HL-60 (cell line): Measurements from ENCODE around the gene RPS14.

Experiments used
- DNase-seq, 2 experiments: peaks; one replicate each; pipeline ENCODE4 v3.0.0-alpha.2; 2010 to 2020; ENCODE audit warnings: low read depth in 1 of 2, low spot score in 1 of 2
- H3K27ac ChIP-seq: fragments of 250-450 bp; sonication (Bioruptor Pico); replicated peaks from 2 replicates; pipeline ENCODE4 v1.5.1; 2020; ENCODE audit warnings: mild to moderate bottlenecking, moderate library complexity
- H3K27me3 ChIP-seq: fragments of 250-450 bp; sonication (Bioruptor Pico); 2 replicates; pipeline ENCODE4 v1.5.1; 2021; ENCODE audit warnings: mild to moderate bottlenecking, moderate library complexity; ENCODE audit not compliant: insufficient read depth, poor library complexity, severe bottlenecking
- H3K4me3 ChIP-seq: replicated peaks from 2 replicates; pipeline ENCODE4 v1.5.1; 2011; ENCODE audit warnings: mild to moderate bottlenecking, control low read depth, low read length; ENCODE audit not compliant: insufficient read depth
- GABPA ChIP-seq: IDR thresholded peaks from 2 replicates; pipeline ENCODE4 v1.6.1; 2012; ENCODE audit warnings: low read depth
- POLR2AphosphoS5 ChIP-seq: IDR thresholded peaks from 2 replicates; pipeline ENCODE4 v1.6.1; 2012; ENCODE audit warnings: low read depth
- SPI1 ChIP-seq: IDR thresholded peaks from 2 replicates; pipeline ENCODE4 v1.6.1; 2012; ENCODE audit warnings: low read depth, mild to moderate bottlenecking, borderline replicate concordance
- TF ChIP-seq, protein P1 (sequence below): IDR thresholded peaks from one replicate; pipeline ENCODE4 v1.5.1; 2011; ENCODE audit warnings: low read length, control low read depth, inconsistent platforms; ENCODE audit not compliant: insufficient read depth
- TF ChIP-seq, protein P2 (sequence below): IDR thresholded peaks from 2 replicates; pipeline ENCODE4 v1.6.1; 2012; ENCODE audit warnings: low read depth; ENCODE audit not compliant: insufficient replicate concordance

Gene RPS14

DNA sequence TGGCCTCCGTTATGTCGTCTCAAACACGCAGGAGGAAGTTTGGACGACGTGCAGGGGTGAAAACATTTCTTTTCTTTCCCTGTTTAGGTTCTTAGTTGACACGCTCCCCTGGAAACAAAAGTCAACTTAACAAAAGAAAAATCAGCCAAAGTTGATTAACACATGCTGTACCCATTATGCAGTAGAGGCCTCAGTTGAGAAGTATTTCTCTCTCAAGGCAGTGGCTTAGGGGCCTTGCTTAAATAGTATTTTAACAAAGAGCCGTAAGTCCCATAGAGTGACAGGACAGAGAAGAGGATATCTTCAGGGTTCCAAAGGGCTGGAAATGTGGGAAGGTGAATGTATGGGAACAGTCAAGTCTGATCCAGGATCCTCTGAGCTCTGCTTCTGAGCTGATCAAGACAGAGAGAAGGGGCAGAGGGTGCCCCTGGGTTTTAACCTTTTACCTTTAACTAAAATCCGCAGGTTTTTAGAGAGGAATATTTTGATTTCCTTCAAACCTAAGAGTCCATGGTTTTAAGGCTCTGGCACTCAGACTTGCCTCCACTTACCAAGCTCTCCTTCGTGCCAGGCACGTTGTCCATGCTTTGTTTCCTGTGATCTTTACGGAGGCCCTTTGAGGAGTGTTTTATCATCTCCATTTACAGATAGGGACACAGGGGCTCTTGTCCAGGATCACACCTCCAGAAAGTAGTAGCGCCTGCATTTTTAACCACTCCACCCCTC lies 36.2 kb downstream of the RPS14 start:
- H3K27me3 ChIP-seq: no peaks in the 10 kb centered on the region
- TF ChIP-seq, protein P1, sequence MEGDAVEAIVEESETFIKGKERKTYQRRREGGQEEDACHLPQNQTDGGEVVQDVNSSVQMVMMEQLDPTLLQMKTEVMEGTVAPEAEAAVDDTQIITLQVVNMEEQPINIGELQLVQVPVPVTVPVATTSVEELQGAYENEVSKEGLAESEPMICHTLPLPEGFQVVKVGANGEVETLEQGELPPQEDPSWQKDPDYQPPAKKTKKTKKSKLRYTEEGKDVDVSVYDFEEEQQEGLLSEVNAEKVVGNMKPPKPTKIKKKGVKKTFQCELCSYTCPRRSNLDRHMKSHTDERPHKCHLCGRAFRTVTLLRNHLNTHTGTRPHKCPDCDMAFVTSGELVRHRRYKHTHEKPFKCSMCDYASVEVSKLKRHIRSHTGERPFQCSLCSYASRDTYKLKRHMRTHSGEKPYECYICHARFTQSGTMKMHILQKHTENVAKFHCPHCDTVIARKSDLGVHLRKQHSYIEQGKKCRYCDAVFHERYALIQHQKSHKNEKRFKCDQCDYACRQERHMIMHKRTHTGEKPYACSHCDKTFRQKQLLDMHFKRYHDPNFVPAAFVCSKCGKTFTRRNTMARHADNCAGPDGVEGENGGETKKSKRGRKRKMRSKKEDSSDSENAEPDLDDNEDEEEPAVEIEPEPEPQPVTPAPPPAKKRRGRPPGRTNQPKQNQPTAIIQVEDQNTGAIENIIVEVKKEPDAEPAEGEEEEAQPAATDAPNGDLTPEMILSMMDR: no peak
- TF ChIP-seq POLR2AphosphoS5 (no peak), SPI1 (no peak), GABPA (no peak)
- TF ChIP-seq, protein P2, sequence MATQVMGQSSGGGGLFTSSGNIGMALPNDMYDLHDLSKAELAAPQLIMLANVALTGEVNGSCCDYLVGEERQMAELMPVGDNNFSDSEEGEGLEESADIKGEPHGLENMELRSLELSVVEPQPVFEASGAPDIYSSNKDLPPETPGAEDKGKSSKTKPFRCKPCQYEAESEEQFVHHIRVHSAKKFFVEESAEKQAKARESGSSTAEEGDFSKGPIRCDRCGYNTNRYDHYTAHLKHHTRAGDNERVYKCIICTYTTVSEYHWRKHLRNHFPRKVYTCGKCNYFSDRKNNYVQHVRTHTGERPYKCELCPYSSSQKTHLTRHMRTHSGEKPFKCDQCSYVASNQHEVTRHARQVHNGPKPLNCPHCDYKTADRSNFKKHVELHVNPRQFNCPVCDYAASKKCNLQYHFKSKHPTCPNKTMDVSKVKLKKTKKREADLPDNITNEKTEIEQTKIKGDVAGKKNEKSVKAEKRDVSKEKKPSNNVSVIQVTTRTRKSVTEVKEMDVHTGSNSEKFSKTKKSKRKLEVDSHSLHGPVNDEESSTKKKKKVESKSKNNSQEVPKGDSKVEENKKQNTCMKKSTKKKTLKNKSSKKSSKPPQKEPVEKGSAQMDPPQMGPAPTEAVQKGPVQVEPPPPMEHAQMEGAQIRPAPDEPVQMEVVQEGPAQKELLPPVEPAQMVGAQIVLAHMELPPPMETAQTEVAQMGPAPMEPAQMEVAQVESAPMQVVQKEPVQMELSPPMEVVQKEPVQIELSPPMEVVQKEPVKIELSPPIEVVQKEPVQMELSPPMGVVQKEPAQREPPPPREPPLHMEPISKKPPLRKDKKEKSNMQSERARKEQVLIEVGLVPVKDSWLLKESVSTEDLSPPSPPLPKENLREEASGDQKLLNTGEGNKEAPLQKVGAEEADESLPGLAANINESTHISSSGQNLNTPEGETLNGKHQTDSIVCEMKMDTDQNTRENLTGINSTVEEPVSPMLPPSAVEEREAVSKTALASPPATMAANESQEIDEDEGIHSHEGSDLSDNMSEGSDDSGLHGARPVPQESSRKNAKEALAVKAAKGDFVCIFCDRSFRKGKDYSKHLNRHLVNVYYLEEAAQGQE: no peak
- H3K4me3 ChIP-seq: peak overlapping the region; percentile 64
- DNase-seq: no peak
- H3K27ac ChIP-seq: no peak overlapping the region; the same call in 1 of the 2 replicates

DNA sequence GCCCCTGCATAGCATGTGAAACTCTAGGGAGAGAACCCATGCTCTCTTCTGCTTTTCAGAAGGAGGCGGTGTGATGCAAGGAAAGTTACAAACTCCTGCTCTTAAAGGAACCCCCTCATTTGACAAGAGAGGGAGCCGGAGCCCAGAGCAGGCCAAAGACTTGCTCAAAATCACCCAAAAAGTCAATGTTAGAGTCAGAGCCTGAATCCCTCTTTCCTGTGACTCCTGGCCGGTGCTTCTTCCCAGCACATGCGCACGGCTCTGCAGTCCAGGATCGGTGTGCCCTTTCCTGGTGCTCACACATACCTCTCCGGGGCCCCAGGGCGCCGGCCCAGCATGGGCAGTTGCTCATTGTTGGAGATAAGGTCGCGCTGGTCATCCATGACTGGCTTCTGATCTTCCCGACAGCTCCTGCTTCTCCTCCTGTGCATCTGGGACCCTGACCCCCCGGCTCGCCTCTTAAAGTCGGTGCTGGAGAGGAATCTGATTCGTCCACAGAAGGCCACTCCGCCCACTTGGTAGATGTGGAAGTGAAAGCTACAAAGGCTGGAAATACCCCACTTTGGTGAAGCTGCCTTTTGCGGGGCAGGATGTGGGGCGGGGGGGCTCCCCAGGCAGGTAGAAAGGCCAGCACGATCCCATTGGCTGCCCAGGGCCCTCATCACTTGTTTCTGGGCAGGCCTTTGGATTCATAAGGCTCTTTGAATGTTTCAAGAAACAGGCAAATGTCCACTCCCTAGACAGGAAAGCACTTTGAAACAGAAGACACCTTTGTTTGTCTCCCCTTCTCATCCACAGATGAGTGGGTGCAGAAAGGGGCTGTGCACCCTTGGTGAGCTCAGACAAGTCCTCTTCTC lies 37.0 kb downstream of the RPS14 start, which contains the start of gene CD74:
Gene CD74, minus strand, starts transcription at position 592 of the 857 bp plus-strand sequence. Its CDS starts 161 bp downstream, at position 431.
- Histone ChIP-seq H3K27ac (peak within 1 kb of the TSS; percentile 49), H3K4me3 (peak within 1 kb of the TSS; percentile 64), H3K27me3 (no peaks in the 10 kb centered on the region)
- TF ChIP-seq SPI1: peak; percentile 61; the same call in 1 of the 2 replicates
- TF ChIP-seq, protein P1: no peak
- peak; percentile 56 to 77 for DNase-seq

DNA sequence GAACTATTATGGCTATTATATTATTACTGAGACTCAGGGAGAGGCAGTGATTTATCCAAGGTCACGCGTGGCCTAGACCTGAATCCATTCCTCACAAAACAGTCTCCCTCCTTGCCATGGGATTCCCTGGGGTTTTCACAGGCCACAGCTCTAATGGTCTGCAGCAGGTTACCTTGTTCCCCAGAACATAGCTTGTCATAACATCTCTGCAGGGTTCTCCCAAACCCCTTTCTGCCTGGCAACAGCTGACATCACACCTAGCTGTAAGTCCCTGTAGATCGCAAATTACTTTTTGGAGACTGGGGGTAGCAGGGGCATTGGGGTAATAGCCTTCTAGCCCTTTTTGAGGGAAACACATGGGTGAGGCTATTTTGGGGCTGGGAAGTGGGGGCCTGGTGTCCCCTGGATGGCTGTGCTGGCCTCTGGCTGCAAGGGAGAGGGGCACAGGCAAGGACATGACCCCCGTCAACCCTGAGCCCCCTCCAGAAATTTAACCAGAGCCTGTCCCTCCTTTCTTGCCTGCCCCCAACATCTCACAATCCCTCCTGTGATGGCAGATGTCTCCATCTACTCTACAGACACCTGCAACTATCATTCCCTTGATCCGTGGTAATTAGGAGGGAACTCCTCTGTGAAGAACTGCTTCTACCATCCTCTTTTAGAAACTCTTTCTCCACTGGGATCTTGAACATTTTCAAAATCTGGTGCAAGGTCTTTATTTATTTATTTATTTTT lies 38.1 kb downstream of the RPS14 start:
- H3K27ac ChIP-seq: peak overlapping the region; percentile 49
- peak; percentile 21 to 25 for DNase-seq

More for the DNA sequence above, 38.1 kb downstream of the RPS14 start:
- no peak for TF ChIP-seq POLR2AphosphoS5
- TF ChIP-seq, protein P2: no peak
- TF ChIP-seq, protein P1: no peak
- TF ChIP-seq SPI1: no peak
- no peak for TF ChIP-seq GABPA
- H3K27me3 ChIP-seq: no peaks in the 10 kb centered on the region
- H3K4me3 ChIP-seq: peak overlapping the region; percentile 64
